HCEC 1CT (cell line): ENCODE measurements around the gene RMI2.
A peak's percentile ranks its signal among the peaks of the same experiment; 100 is the strongest.

Experiments used
- DNase-seq: peaks from one replicate; pipeline ENCODE4 v3.0.0-alpha.2; 2017

RMI2 gene

DNA sequence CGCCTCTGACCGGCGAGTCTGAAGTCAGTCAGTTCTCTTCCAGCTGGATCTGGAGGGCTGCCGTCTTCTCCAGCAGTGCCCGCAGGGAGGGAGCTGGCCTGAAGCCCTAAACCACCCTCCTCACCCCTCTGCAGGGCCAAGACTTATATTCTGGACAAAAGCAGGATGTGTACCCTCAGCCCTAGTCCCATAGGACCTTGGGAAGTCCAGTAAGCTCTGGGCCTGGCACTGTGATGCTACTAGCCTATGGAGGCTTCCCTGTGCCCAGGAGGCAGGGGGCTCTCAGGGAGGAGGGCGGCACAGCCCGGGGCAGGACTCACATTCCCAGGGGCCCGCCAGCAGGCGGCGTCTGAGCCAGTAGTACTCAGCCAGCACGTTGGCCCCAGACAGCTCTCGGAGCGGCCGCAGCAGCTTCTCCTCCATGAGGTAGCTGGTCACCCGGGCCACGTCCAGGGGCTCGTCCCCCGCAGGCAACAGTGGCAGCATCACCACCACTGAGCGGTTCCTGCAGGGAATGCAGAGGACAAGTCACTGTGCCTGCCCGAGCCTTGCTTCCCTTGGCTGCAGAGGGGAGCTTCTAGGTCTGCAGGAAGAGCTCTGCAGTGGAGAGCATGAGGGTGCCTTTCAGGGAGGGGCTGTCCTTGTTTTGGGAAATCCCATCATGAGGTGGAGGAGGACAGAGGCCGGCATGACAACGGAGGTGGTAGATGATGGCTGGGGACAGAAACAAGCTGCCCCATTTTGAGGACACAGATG lies 41.7 kb downstream of the RMI2 start:
- DNase-seq, result no peak

DNA sequence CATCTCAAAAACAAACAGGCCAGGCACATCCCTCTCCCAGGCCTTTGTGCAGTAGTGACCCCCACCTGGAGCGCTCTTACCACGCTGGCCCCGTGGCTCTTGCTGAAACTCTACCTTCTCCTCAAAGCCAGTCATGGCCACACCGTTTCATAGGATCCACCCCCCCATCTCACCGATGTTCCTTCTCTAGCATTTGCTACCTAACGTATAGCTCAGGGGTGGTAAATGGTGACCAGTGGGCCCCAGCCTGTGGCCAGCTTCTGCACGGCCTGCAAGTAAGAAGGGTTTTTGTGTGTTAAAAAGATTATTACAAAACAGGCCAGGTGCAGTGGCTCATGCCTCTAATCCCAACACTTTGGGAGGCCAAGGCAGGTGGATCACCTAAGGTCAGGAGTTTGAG lies 43.8 kb downstream of the RMI2 start:
- no peak for DNase-seq

GRCh38 chr16:11389631-11390565 lies 44.6 kb downstream of the RMI2 start:
- DNase-seq, result no peak

GRCh38 chr16:11390573-11391495 lies 45.6 kb downstream of the RMI2 start:
- DNase-seq, result no peak

GRCh38 chr16:11391576-11391975 lies 46.3 kb downstream of the RMI2 start:
- DNase-seq, result no peak

- DNase-seq, result no peak
These were observed 46.9 kb downstream of the RMI2 start for GRCh38 chr16:11392041-11392581.

DNA sequence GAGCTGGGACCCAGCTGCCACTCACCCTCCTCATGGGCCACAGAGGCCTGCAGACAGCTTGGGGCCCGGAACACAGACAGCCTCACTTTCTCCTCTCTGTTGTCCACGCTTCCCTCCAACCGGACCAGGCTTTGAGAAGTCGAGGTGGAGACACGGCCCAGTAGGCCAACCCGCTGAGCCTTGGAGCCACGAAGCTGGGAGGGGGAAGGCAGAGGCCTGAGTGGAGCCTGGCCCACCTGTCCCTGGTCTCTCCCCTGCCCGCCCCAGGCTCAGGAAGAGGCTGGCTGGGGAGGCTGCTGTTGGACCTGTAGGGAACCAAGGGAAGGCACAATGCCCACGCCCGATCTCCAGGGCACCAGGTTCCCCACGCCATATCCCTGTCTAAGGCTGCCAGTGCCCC lies 48.1 kb downstream of the RMI2 start:
- DNase-seq, result no peak

DNA sequence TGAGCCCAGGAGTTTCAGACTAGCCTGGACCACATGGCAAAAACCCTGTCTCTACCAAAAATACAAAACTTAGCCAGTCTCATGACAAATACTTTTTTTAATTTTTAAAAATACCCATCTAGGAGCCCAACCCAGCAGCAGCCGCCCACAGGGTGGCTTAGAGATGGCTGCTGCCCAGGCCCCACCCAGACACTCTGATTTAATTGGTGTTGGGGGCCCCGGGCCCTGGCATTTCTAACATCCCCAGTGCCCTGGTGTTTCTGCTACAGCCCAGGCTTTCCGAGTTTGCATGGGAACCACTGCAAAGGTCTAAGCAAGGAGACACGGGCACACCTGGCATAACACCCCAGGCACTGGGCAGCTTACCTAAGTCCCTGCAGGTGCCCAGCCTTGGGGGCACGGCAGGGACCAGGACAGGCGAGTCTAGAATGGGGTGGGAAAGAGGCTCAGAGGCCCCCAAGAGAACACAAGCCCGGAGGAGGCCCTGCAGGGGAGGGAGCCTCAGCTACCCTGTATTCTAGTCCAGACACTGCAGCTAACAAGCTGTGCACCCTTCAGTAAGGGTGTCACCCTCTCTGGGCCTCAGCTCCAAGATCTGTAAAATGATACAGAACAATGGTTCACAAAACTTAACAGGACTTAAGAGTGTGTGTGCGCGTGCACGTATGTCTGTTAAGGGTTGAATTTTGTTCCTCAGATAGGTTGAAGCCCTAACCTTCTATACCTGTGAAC lies 48.8 kb downstream of the RMI2 start:
- no peak for DNase-seq

GRCh38 chr16:11394593-11394960 lies 49.3 kb downstream of the RMI2 start:
- no peak for DNase-seq

DNA sequence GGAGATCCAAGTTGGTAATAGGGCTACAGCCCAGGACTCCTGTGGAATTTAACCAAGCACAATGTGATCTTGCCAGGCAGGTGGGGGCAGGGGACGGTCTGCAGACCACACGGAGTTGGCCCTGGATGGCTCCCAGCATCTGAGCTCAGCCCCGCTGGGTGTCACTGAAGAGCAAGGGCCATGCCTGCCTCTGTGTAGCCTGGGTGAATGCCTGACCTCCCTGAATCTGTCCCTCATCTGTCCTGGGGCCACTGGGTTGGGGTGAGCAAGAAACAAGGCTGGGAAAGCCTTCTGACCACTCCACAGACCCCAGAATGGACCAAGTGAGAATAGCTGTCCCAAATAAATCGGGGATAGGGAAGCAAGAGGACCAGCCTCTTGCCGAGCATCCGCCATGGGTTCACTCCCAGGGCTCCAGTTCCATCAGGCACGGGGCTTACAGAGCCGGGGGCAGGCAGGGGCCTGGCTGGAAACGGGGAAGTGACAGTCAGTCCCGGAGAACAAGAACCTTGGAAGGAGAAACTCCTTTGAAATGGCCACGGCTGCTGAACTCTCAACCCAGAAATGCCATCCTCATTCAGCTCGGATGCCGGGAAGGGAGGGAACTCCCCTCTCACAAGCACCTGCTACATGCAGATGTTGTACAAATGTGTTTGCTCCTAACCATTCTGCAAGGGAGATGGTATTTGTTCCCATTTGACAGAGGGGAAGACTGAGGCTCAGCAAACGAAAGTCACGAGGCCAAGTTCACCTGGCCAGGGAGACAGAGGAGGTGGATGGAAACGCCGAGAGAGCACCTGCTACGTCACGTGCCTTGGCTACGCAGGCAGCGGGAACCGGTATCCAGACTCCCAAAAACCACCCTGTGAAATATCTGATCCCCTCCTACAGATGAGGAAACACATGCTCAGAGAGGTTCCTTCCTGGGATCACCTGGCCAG lies 50.0 kb downstream of the RMI2 start:
- DNase-seq, result no peak

DNA sequence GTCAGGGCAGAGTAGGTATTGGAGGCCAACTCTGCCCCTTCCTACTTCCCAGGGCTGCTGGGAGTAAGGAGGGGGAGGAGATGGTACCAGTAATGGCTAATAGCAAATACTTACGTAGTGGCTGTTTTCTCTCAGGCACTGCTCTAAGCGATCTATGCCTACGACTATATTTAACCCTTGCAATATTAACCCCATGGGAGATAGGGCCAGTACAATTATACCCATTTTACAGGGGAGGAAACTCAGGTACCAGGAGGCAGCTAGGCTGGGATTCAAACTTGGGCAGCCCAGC lies 50.6 kb downstream of the RMI2 start:
- DNase-seq, result no peak

GRCh38 chr16:11396241-11397048 lies 51.2 kb downstream of the RMI2 start:
- peak; percentile 44 for DNase-seq

- no peak for DNase-seq
These were observed 52.9 kb downstream of the RMI2 start for GRCh38 chr16:11398136-11398535.

DNA sequence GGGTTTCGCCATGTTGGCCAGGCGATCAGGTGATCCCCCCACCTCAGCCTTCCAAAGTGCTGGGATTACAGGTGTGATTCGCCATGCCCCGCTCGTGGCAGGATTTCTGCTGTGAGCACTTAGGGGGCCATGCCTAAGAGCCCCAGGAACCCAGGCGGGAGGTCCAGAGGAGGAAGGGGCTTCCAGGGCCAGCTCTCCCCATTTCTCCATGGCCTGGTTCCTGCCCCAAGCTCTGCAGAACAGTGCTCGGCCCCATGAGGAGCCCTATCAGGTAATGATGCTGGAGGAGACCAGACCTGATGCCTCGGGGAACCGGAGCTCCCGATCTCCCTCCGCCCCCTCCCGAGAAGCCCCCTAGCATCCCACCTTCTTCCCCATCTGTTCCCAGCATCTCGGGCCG lies 53.6 kb downstream of the RMI2 start:
- DNase-seq, result no peak

- no peak for DNase-seq
These were observed 54.1 kb downstream of the RMI2 start for GRCh38 chr16:11399261-11399831.

DNA sequence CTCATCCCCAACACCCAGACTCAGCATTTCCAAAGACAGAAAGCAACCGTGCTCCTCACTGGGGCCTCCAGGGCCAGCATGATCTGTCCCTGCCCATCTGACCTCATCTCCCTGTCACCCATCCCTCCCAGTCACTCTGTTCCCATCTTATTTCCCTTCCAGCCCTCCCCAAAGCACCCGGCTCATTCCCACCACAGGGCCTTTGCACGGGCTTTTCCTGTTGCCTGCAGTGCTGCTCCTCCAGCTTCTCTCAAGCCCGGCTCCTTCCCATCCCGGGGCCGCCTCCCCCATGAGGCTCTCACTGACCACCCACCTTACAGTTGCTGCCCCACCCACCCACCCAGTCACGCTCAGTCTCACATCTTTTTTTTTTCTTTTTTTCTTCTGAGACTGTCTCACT lies 54.8 kb downstream of the RMI2 start:
- no peak for DNase-seq
